Fibroblast of villous mesenchyme (primary cell): ENCODE results near the gene FASLG. TPM values are rescaled to one million over a fixed set of nuclear protein-coding genes. Genes with fewer than 3 reads are reported as not detected.

Experiments
- DNase-seq: peaks from one replicate; pipeline ENCODE4 v3.0.0-alpha.2; 2010; ENCODE audit warnings: low read depth
- H3K4me3 ChIP-seq: 2 replicates; pipeline ENCODE4 v1.5.1; 2011; ENCODE audit warnings: low read depth, mild to moderate bottlenecking, low read length
- CTCF ChIP-seq: IDR thresholded peaks from 2 replicates; pipeline ENCODE4 v1.5.1; 2012; ENCODE audit warnings: low read depth, mild to moderate bottlenecking, low read length; ENCODE audit not compliant: insufficient read depth
- total RNA-seq: library from RNA; depleted of rRNA; stranded (reverse); fragments of >200 nt; gene quantifications from 2 replicates; pipeline ENCODE4 v1.2.3, GENCODE V29; 2012

Gene FASLG
- total RNA-seq, 1 donor, result not detected

DNA sequence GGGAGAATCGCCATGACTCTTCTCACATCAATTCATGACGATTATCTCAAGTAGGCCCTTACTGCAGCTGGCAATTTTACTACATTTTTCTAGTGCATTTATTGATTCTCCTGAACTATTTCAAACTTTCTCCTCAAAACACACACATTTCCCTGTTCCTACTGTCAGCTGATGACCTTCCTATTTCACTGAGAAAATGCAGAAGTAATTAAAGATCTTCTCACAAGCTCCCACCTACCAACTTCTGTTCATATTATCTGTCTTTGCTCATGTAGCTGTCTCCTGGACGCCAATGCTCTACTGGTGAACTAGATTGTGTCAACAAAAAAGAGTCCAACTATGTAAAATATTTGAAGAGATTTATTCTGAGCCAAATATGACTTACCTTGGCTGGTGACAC, 36.4 kb upstream of the FASLG start:
- no peak overlapping the region for H3K4me3 ChIP-seq
- no peak for TF ChIP-seq CTCF
- DNase-seq, result no peak

GRCh38 chr1:172623748-172624147, 35.2 kb upstream of the FASLG start:
- no peak for TF ChIP-seq CTCF
- H3K4me3 ChIP-seq, result no peak overlapping the region
- no peak for DNase-seq

- H3K4me3 ChIP-seq, result no peak overlapping the region
- TF ChIP-seq CTCF, result no peak
- no peak for DNase-seq
Measured at GRCh38 chr1:172626845-172627244, 32.1 kb upstream of the FASLG start.

GRCh38 chr1:172627702-172628101, 31.2 kb upstream of the FASLG start:
- H3K4me3 ChIP-seq, result no peak overlapping the region
- DNase-seq, result no peak
- TF ChIP-seq CTCF, result no peak

DNA sequence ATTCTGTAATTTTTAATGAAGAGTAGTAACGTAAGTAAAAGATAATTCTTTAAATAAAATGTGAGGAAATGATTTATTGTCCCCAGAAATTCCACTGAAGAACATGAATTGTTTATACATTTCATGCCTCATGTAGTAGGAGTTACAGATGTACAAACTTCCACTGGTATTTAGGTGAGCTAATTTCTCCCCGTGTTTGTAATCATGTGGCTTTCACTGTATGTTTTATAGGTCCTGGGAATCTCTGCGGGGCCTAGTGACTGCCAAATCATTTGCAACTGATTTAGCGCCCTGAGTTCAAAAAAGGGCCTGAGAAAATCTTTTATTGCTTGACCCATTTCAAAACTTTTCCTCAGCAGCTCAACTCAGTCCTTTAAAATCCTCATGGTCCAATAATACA, 30.5 kb upstream of the FASLG start:
- peak; percentile 92 for DNase-seq
- no peak for TF ChIP-seq CTCF
- H3K4me3 ChIP-seq, result no peak overlapping the region

DNA sequence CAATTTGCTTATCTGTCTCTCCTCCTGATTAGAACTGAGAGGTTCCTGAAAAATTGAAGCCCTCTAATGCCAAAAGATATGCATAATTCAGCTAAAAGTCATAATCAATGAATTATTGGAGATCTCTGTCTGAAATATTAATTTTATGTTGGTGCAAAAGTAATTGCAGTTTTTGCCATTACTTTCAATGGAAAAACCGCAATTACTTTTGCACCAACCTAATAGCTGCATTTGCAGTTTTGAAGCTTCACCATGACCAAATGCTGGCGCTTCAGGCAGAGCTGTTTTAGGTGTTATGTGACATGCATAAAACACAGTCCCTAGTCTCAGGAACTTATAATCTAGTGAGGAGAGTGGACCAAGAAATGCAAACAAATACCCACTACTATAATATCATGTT, 29.7 kb upstream of the FASLG start:
- DNase-seq, result no peak
- TF ChIP-seq CTCF, result no peak
- no peak overlapping the region for H3K4me3 ChIP-seq

DNA sequence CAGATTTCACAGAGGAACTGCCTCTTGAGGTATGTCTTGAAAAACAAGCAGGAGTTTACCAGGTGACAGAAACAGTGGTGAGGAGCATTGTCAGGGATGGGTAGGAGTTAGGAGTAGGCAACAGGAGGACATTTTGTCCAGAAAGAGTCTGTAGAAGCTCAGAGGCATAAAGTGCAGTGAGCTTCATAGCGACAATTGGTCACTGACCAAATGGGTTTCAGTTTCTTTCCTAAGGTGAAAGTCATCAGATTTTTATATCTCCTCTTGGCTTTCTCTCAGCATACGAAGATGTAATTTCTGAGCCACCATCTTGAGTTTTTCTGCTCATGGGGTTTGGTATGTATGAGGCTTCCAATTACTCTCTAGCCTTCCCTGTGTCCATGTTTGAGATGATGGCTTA, 29.3 kb upstream of the FASLG start:
- H3K4me3 ChIP-seq, result no peak overlapping the region
- DNase-seq, result no peak
- no peak for TF ChIP-seq CTCF
